NCI-H2196 (cell line): ENCODE measurements around the gene KIAA0232.

Experiments used
- DNase-seq: peaks from one replicate; lab custom pipeline; 2025; ENCODE audit not compliant: unreplicated experiment; lab: John Stamatoyannopoulos, UW

Gene KIAA0232

GRCh38 chr4:6845027-6845426 lies 62.5 kb downstream of the KIAA0232 start:
- DNase-seq, result no peak

- DNase-seq, result no peak
Measured at GRCh38 chr4:6845574-6845973, 63.0 kb downstream of the KIAA0232 start.

- DNase-seq, result no peak
Measured at GRCh38 chr4:6847178-6847577, 64.7 kb downstream of the KIAA0232 start.

- DNase-seq, result no peak
Measured at GRCh38 chr4:6848717-6849305, 66.3 kb downstream of the KIAA0232 start.

- no peak for DNase-seq
Measured at GRCh38 chr4:6849691-6850090, 67.2 kb downstream of the KIAA0232 start.

- DNase-seq, result no peak
Measured at GRCh38 chr4:6851431-6851830, 68.9 kb downstream of the KIAA0232 start.

- no peak for DNase-seq
Measured at GRCh38 chr4:6851962-6852361, 69.4 kb downstream of the KIAA0232 start.

GRCh38 chr4:6852582-6852981 lies 70.1 kb downstream of the KIAA0232 start:
- no peak for DNase-seq

GRCh38 chr4:6854098-6854744 lies 71.7 kb downstream of the KIAA0232 start:
- DNase-seq, result no peak

- DNase-seq, result peak; percentile 82
Measured at GRCh38 chr4:6855692-6856297, 73.3 kb downstream of the KIAA0232 start.

GRCh38 chr4:6856391-6856790 lies 73.9 kb downstream of the KIAA0232 start:
- DNase-seq, result no peak

GRCh38 chr4:6857009-6857882 lies 74.7 kb downstream of the KIAA0232 start:
- no peak for DNase-seq

- no peak for DNase-seq
Measured at GRCh38 chr4:6858997-6859396, 76.5 kb downstream of the KIAA0232 start.

GRCh38 chr4:6859543-6859942 lies 77.0 kb downstream of the KIAA0232 start:
- no peak for DNase-seq

GRCh38 chr4:6868386-6868785 lies 85.9 kb downstream of the KIAA0232 start:
- no peak for DNase-seq

- DNase-seq, result no peak
Measured at GRCh38 chr4:6869944-6870343, 87.4 kb downstream of the KIAA0232 start.

- no peak for DNase-seq
Measured at GRCh38 chr4:6873291-6873690, 90.8 kb downstream of the KIAA0232 start.

GRCh38 chr4:6873792-6874461 lies 91.4 kb downstream of the KIAA0232 start:
- DNase-seq, result peak; percentile 74

GRCh38 chr4:6874981-6875380 lies 92.5 kb downstream of the KIAA0232 start:
- DNase-seq, result no peak

- no peak for DNase-seq
Measured at GRCh38 chr4:6875431-6875831, 92.9 kb downstream of the KIAA0232 start.

- no peak for DNase-seq
Measured at GRCh38 chr4:6876440-6876839, 93.9 kb downstream of the KIAA0232 start.
